ENCODE measurements around the gene DUSP14. TPM values are rescaled to one million over a fixed set of nuclear protein-coding genes. Genes with fewer than 3 reads are reported as not detected.
A peak's percentile ranks its signal among the peaks of the same experiment; 100 is the strongest.

DUSP14 gene
- total and polyA plus RNA-seq, 2 donors = 12.5 to 14.9 TPM

GRCh38 chr17:37475731-37476420 lies 13.8 kb upstream of the DUSP14 start:
- DNase-seq (ENCODE audit: extremely low spot score) = no peak
- Histone ChIP-seq H3K27ac (ENCODE audit: low read depth) (no peak overlapping the region), H3K4me1 (ENCODE audit: insufficient read depth) (no peaks in the 10 kb centered on the region), H3K4me3 (ENCODE audit: low read depth, low read length) (no peak overlapping the region), H3K36me3 (ENCODE audit: insufficient read depth) (peaks cover 7% of the 10 kb centered on the region)
- WGBS = 83% methylated on average over 1 of the region's 1 CpG

GRCh38 chr17:37476431-37477120 lies 13.1 kb upstream of the DUSP14 start:
- H3K27ac ChIP-seq (ENCODE audit: low read depth) = no peak overlapping the region
- no peak overlapping the region for H3K4me3 ChIP-seq (ENCODE audit: low read depth, low read length)
- no peaks in the 10 kb centered on the region for H3K4me1 ChIP-seq (ENCODE audit: insufficient read depth)
- no peak for DNase-seq (ENCODE audit: extremely low spot score)
- peaks cover 5% of the 10 kb centered on the region for H3K36me3 ChIP-seq (ENCODE audit: insufficient read depth)
- WGBS = 75% methylated on average over 4 of the region's 4 CpGs

- Histone ChIP-seq H3K4me3 (ENCODE audit: low read depth, low read length) (no peak overlapping the region), H3K36me3 (ENCODE audit: insufficient read depth) (peaks cover 5% of the 10 kb centered on the region), H3K27ac (ENCODE audit: low read depth) (no peak overlapping the region), H3K4me1 (ENCODE audit: insufficient read depth) (no peaks in the 10 kb centered on the region)
- DNase-seq (ENCODE audit: extremely low spot score) = no peak
- 83% methylated on average over 2 of the region's 2 CpGs for WGBS
Observed at GRCh38 chr17:37478187-37478586, 11.5 kb upstream of the DUSP14 start.

- Histone ChIP-seq H3K4me1 (ENCODE audit: insufficient read depth) (no peaks in the 10 kb centered on the region), H3K36me3 (ENCODE audit: insufficient read depth) (peaks cover 5% of the 10 kb centered on the region), H3K4me3 (ENCODE audit: low read depth, low read length) (no peak overlapping the region), H3K27ac (ENCODE audit: low read depth) (no peak overlapping the region)
- no peak for DNase-seq (ENCODE audit: extremely low spot score)
- WGBS = 93% methylated on average over 1 of the region's 1 CpG
Observed at GRCh38 chr17:37479025-37479424, 10.7 kb upstream of the DUSP14 start.

GRCh38 chr17:37480427-37480826 lies 9.3 kb upstream of the DUSP14 start:
- Histone ChIP-seq H3K4me1 (ENCODE audit: insufficient read depth) (no peaks in the 10 kb centered on the region), H3K4me3 (ENCODE audit: low read depth, low read length) (no peak overlapping the region), H3K27ac (ENCODE audit: low read depth) (no peak overlapping the region), H3K36me3 (ENCODE audit: insufficient read depth) (peaks cover 5% of the 10 kb centered on the region)
- DNase-seq (ENCODE audit: extremely low spot score) = no peak
- WGBS = 83% methylated on average over 2 of the region's 2 CpGs

- DNase-seq (ENCODE audit: extremely low spot score) = no peak
- Histone ChIP-seq H3K36me3 (ENCODE audit: insufficient read depth) (peaks cover 5% of the 10 kb centered on the region), H3K27ac (ENCODE audit: low read depth) (no peak overlapping the region), H3K4me3 (ENCODE audit: low read depth, low read length) (no peak overlapping the region), H3K4me1 (ENCODE audit: insufficient read depth) (no peaks in the 10 kb centered on the region)
- 88% methylated on average over 9 of the region's 9 CpGs for WGBS
Observed at GRCh38 chr17:37481001-37481665, 8.6 kb upstream of the DUSP14 start.

- 20% methylated on average over 5 of the region's 5 CpGs for WGBS
- Histone ChIP-seq H3K36me3 (ENCODE audit: insufficient read depth) (no peaks in the 10 kb centered on the region), H3K27ac (ENCODE audit: low read depth) (peak overlapping the region; percentile 43), H3K4me1 (ENCODE audit: insufficient read depth) (no peaks in the 10 kb centered on the region), H3K4me3 (ENCODE audit: low read depth, low read length) (no peak overlapping the region)
- no peak for DNase-seq (ENCODE audit: extremely low spot score)
Observed at GRCh38 chr17:37483311-37484039, 6.2 kb upstream of the DUSP14 start.

- no peaks in the 10 kb centered on the region for H3K4me1 ChIP-seq (ENCODE audit: insufficient read depth)
- 64% methylated on average over 1 of the region's 1 CpG for WGBS
- H3K36me3 ChIP-seq (ENCODE audit: insufficient read depth) = no peaks in the 10 kb centered on the region
- H3K4me3 ChIP-seq (ENCODE audit: low read depth, low read length) = no peak overlapping the region
- DNase-seq (ENCODE audit: extremely low spot score) = no peak
- no peak overlapping the region for H3K27ac ChIP-seq (ENCODE audit: low read depth)
Observed at GRCh38 chr17:37485938-37486570, 3.6 kb upstream of the DUSP14 start.

GRCh38 chr17:37488009-37488604 lies 1.6 kb upstream of the DUSP14 start:
- DNase-seq (ENCODE audit: extremely low spot score) = no peak
- Histone ChIP-seq H3K4me1 (ENCODE audit: insufficient read depth) (no peaks in the 10 kb centered on the region), H3K4me3 (ENCODE audit: low read depth, low read length) (no peak overlapping the region), H3K27ac (ENCODE audit: low read depth) (no peak overlapping the region), H3K36me3 (ENCODE audit: insufficient read depth) (no peaks in the 10 kb centered on the region)
- WGBS = 21% methylated on average over 7 of the region's 7 CpGs

- WGBS = 1% methylated on average over 25 of the region's 25 CpGs
- H3K27ac ChIP-seq (ENCODE audit: low read depth) = peak overlapping the region; percentile 64
- H3K4me3 ChIP-seq (ENCODE audit: low read depth, low read length) = peak overlapping the region; percentile 61
- no peaks in the 10 kb centered on the region for H3K36me3 ChIP-seq (ENCODE audit: insufficient read depth)
- no peak for DNase-seq (ENCODE audit: extremely low spot score)
- no peaks in the 10 kb centered on the region for H3K4me1 ChIP-seq (ENCODE audit: insufficient read depth)
Observed at GRCh38 chr17:37488607-37489196, 989 bp upstream of the DUSP14 start.

- under 1% methylated on average over 56 of the region's 56 CpGs for WGBS
Observed at GRCh38 chr17:37490022-37490587, 414 bp downstream of the DUSP14 start.

More at GRCh38 chr17:37490022-37490587, 414 bp downstream of the DUSP14 start:
- Histone ChIP-seq H3K4me3 (ENCODE audit: low read depth, low read length) (peak overlapping the region; percentile 61), H3K27ac (ENCODE audit: low read depth) (peak overlapping the region; percentile 54), H3K36me3 (ENCODE audit: insufficient read depth) (no peaks in the 10 kb centered on the region), H3K4me1 (ENCODE audit: insufficient read depth) (no peaks in the 10 kb centered on the region)
- DNase-seq (ENCODE audit: extremely low spot score) = no peak
